Nephron (organoid): ENCODE measurements around the gene DUSP16.

Experiments
- H3K27ac Mint-ChIP-seq, 3 experiments: 2 replicates each; pipeline ENCODE4 v1.8.0; 2020; ENCODE audit warnings: mixed read lengths in 3 of 3, mild to moderate bottlenecking in 2 of 3, moderate library complexity in 1 of 3
- H3K27me3 Mint-ChIP-seq: 2 replicates; pipeline ENCODE4 v1.8.0; 2021; ENCODE audit warnings: low read depth, mild to moderate bottlenecking, moderate library complexity, mixed read lengths
- H3K36me3 Mint-ChIP-seq: 2 replicates; pipeline ENCODE4 v1.8.0; 2020; ENCODE audit warnings: low read depth, mixed read lengths
- H3K4me1 Mint-ChIP-seq: 2 replicates; pipeline ENCODE4 v1.8.0; 2020; ENCODE audit warnings: mixed read lengths
- H3K4me3 Mint-ChIP-seq, 3 experiments: 2 replicates each; pipeline ENCODE4 v1.8.0; 2020; ENCODE audit warnings: mild to moderate bottlenecking in 3 of 3, mixed read lengths in 3 of 3, moderate library complexity in 2 of 3
- H3K9me3 Mint-ChIP-seq: 2 replicates; pipeline ENCODE4 v1.8.0; 2020; ENCODE audit warnings: mixed read lengths
- CTCF ChIP-seq, 3 experiments: fragments of 200-600 bp; sonication (generic); IDR thresholded peaks; one replicate each; pipeline ENCODE4 v1.5.0; 2021; ENCODE audit warnings: antibody characterized with exemption in 3 of 3; ENCODE audit not compliant: unreplicated experiment in 3 of 3

The DUSP16 gene

GRCh38 chr12:12555656-12556055, 7.0 kb downstream of the DUSP16 start:
- H3K27me3 Mint-ChIP-seq = no peaks in the 10 kb centered on the region
- TF ChIP-seq CTCF (IDR thresholded peaks at IDR 0.05; ENCODE audit: unreplicated experiment in 3 of 3) = no peak
- H3K36me3 Mint-ChIP-seq = peaks cover 14% of the 10 kb centered on the region
- peaks cover 10% of the 10 kb centered on the region for H3K4me1 Mint-ChIP-seq
- H3K27ac Mint-ChIP-seq = no peak overlapping the region
- H3K9me3 Mint-ChIP-seq = no peaks in the 10 kb centered on the region
- H3K4me3 Mint-ChIP-seq = no peak overlapping the region

- Mint-ChIP-seq H3K9me3 (no peaks in the 10 kb centered on the region), H3K27ac (no peak overlapping the region), H3K4me1 (no peaks in the 10 kb centered on the region), H3K36me3 (peaks cover 17% of the 10 kb centered on the region), H3K27me3 (no peaks in the 10 kb centered on the region), H3K4me3 (no peak overlapping the region)
- no peak for TF ChIP-seq CTCF (IDR thresholded peaks at IDR 0.05; ENCODE audit: unreplicated experiment in 3 of 3)
Observed at GRCh38 chr12:12553208-12553785, 9.4 kb downstream of the DUSP16 start.

- no peak overlapping the region for H3K27ac Mint-ChIP-seq
Observed at GRCh38 chr12:12551115-12551514, 11.5 kb downstream of the DUSP16 start.

GRCh38 chr12:12550277-12550676, 12.4 kb downstream of the DUSP16 start:
- Mint-ChIP-seq H3K27me3 (no peaks in the 10 kb centered on the region), H3K4me1 (no peaks in the 10 kb centered on the region), H3K9me3 (no peaks in the 10 kb centered on the region), H3K27ac (no peak overlapping the region), H3K4me3 (no peak overlapping the region), H3K36me3 (peaks cover 11% of the 10 kb centered on the region)
- TF ChIP-seq CTCF (IDR thresholded peaks at IDR 0.05; ENCODE audit: unreplicated experiment in 3 of 3) = no peak

More at GRCh38 chr12:12551115-12551514, 11.5 kb downstream of the DUSP16 start:
- Mint-ChIP-seq H3K4me3 (no peak overlapping the region), H3K27me3 (no peaks in the 10 kb centered on the region), H3K36me3 (peaks cover 11% of the 10 kb centered on the region), H3K9me3 (no peaks in the 10 kb centered on the region), H3K4me1 (no peaks in the 10 kb centered on the region)
- no peak for TF ChIP-seq CTCF (IDR thresholded peaks at IDR 0.05; ENCODE audit: unreplicated experiment in 3 of 3)

- Mint-ChIP-seq H3K4me3 (no peak overlapping the region), H3K27ac (no peak overlapping the region), H3K9me3 (no peaks in the 10 kb centered on the region), H3K27me3 (no peaks in the 10 kb centered on the region), H3K4me1 (no peaks in the 10 kb centered on the region), H3K36me3 (peaks cover 5% of the 10 kb centered on the region)
- no peak for TF ChIP-seq CTCF (IDR thresholded peaks at IDR 0.05; ENCODE audit: unreplicated experiment in 3 of 3)
Observed at GRCh38 chr12:12549426-12549825, 13.2 kb downstream of the DUSP16 start.

- H3K9me3 Mint-ChIP-seq = no peaks in the 10 kb centered on the region
- no peak overlapping the region for H3K27ac Mint-ChIP-seq
- peaks cover 3% of the 10 kb centered on the region for H3K36me3 Mint-ChIP-seq
- no peak for TF ChIP-seq CTCF (IDR thresholded peaks at IDR 0.05; ENCODE audit: unreplicated experiment in 3 of 3)
- H3K4me3 Mint-ChIP-seq = no peak overlapping the region
- no peaks in the 10 kb centered on the region for H3K4me1 Mint-ChIP-seq
- no peaks in the 10 kb centered on the region for H3K27me3 Mint-ChIP-seq
Observed at GRCh38 chr12:12548713-12549112, 13.9 kb downstream of the DUSP16 start.
